Fibroblast of skin of left biceps (primary cell): ENCODE data around the gene HLA-DPA1.

Experiments used
- DNase-seq, 2 experiments: peaks; one replicate each; pipeline ENCODE4 v3.0.0-alpha.2; 2013; ENCODE audit warnings: low read depth in 2 of 2

The HLA-DPA1 gene

DNA sequence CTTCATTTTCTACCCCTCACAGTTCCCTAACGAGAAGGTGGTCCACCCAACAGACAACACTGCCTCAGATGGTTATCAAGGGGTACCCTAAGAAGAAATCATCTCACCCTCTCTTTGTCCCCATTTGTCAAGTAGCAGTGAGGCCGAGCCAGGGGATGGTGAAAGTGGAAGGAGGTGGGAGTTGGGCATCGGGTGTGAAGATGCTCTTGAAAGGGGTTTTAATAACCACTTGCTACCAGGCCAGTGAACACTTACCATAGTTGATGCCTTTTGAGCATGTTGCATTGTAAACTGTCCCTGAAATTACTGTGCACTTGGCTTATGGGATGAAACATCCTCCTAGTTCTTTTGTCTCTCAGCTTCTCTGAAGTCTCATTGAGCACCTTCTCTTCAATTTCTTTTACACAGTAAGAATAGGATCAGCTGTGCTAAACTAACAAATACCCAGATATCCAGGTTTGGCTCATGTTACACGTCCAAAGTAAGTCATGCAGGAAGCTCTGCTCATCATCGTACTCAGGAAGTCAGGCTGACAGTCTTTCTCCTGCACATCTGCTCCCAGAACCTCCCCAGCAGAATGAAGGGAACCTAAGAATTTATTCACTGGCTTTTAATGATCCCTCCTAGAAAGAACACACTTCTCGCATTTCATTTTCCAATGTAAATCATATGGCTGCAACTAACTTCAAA is 15.6 kb upstream of the HLA-DPA1 start:
- DNase-seq, result no peak

DNA sequence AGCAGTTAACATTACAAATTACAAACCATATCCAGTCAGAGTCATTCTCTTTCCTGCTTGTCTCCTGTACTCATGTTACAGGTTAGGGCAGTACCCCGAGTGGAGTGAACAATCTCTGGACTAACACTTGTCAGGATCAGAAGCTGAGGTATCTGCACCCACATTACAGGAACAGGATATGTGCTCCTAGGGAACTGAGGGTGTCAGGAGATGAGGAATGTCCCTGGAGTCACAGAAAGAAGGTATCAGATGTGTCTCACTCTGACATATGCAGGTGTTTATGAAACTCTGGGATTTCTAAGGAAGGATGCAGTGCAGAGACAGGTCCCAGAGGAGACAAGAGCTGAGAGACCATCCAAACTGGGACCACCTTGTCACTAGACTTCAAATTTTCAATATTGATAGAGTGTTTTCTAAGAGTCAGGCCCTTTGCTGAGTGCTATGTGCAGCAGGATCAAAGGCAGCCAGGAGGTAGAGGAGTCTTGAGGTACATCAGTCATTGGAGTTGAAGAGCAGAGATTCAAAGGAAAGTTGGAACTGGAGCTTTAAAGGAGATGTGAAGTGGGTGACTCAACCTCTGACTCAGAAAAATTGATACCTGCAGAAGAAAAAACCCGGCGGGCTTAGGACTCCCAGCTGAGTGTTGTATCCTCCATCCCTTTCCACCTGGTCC is 14.9 kb upstream of the HLA-DPA1 start:
- no peak for DNase-seq

DNA sequence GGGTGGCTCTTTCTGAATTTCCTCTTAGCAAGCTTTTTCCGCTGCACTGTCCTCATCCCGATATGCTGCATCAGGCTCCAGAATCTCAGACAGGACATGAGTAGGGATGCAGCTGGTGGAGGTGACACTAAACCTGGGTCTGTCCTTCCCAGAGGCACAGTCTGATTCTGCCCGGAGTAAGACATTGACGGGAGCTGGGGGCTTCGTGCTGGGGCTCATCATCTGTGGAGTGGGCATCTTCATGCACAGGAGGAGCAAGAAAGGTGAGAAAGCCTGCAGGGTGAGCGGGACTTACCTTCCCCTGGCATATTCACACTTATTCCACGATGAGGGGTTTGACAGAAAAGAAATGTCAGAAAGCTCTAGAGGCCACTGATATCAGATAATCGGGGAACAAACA is 12.2 kb upstream of the HLA-DPA1 start:
- no peak for DNase-seq

DNA sequence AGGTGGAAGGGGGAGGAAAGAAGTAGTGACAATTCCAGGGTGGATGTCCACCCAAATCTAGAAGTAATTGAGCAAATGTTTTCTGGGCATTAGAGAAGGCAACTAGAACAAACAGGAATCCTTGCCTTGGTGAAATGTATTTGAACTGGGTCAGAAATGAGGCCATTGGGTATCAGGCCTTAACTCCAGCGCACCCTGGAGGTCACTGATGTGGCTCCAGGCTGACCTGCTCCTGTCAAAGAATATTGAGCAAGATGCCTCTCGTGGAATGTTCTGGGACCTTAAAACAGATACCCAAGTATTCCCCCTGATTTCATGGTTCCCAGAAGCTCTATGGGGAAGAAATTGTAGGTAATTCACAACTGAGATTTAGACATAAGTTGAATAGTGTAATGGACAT is 9.3 kb upstream of the HLA-DPA1 start:
- DNase-seq, result no peak

DNA sequence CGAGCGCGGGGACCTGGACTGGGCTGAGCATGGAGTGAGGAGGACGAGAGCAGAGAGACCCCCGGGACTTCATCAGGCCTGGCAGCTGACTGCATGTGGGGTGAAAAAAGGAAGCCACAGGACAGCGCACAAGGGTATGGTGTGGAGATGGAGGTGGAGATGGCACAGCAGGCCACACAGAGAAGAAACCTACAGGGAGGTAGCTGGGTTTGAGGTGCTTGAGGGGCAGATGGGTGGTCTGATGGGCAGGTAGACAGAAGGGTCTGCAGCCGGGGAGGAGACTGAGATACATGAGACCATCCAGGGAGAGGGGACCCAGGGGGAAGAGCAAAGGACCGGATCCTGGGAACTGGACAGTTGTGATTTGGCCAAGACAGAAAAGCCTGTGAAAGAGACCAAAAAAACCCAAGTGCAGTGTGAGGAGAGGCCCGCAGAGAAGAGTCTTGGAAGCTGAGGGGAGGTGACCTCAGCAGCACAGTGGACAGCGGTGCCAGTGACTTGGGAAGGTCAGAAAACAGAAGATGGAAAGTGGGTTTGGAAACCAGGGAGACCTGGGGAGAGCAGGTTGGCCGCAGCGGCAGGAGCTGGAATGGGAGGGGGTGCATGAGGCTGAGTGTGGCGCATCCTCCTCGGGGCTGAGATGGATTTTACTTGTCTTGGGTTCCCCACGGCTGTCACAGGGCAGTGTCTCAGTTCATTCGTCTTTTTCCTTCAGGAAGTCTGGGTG is 7.8 kb upstream of the HLA-DPA1 start:
- no peak for DNase-seq

DNA sequence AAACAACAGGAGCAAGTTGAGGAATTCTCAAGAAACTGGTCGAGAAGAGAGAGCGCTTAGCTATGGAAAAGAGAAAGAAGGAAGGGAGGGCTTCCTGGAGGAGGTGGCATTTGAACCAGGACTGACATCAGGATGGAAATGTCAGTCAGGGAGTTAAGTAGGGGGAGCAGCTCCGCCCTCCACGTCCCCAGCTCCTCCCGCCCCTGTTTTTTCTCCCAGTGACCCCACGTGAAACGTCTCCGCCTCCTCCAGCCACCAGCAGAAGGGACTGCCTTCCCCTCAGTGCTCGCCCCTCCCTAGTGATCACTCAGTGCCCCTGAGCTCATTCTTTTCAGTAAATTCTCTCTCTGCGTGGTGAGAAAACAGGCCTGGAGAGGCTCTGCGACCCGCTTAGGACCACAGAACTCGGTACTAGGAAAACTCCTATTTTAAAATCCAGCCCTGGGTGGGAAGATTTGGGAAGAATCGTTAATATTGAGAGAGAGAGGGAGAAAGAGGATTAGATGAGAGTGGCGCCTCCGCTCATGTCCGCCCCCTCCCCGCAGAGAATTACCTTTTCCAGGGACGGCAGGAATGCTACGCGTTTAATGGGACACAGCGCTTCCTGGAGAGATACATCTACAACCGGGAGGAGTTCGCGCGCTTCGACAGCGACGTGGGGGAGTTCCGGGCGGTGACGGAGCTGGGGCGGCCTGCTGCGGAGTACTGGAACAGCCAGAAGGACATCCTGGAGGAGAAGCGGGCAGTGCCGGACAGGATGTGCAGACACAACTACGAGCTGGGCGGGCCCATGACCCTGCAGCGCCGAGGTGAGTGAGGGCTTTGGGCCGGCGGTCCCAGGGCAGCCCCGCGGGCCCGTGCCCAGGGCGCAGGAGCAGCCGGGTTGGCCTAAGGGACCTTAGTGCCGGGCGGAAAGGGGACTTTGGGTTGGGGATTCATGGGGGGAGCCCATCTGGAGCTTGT is 7.0 kb upstream of the HLA-DPA1 start:
- peak in 1 of 2 experiments; percentile 11 for DNase-seq

DNA sequence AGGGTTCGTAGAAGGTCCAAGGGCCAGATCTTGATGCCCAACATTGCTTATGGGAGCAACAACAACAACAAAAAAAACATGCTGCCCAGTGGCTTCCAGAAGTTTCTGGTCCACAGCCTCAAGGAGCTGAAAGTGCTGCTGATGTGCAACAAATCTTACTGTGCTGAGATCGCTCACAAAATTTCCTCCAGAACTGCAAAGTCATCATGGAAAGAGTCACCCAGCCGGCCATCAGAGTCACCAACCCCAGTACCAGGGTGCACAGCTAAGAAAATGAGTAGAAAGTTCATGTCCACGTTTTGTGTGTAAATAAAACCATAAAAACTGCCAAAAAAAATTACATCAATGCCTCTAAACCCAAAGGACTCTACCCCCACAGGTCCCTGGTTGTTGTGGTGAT is 6.1 kb upstream of the HLA-DPA1 start:
- DNase-seq, result no peak

DNA sequence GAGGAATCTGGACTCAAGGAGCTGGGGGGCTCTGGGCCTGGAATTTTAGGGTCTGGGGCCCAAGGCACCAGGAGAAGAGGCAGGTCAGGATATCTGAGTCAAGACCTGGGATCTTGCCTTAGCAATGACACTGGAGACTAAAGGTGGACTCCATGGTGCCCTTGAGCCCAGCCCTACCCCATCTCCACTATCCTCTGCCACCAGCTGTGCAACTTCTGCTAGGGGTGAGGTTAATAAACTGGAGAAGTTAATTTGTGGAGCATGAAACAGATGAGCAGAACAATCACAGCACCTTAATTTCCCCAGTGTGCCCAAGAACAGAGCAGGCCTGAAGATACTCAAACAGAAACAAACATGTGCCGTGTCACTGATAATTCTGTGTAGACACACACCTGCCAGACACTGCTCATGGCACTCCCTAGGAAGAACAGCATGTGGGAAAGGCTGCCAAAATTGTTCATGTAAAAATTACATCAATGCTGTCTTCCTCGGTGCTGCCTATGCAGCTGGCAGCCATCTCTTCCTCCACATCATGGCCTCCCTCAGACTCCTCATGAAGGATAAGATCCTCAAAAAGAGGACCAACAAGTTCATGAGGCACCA is 5.6 kb upstream of the HLA-DPA1 start:
- no peak for DNase-seq

DNA sequence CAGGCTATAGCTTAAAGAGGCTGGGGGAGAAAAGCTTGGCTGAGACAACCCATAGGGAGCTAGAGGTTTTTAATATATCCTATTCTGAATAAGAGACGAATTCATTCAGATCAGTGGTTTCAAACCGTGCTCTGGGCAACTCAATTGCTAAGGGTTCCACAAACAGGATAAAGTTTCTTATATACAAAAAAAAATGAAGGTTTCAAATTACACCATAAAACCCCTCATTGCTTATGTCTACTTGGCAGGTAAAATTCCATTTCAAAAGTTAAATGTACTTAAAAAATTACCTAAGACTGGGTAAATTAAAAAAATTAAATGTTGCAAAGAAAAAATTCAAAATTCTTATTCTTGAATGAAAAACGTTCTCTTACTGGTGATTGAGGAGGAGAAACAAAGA is 5.0 kb upstream of the HLA-DPA1 start:
- DNase-seq, result no peak

DNA sequence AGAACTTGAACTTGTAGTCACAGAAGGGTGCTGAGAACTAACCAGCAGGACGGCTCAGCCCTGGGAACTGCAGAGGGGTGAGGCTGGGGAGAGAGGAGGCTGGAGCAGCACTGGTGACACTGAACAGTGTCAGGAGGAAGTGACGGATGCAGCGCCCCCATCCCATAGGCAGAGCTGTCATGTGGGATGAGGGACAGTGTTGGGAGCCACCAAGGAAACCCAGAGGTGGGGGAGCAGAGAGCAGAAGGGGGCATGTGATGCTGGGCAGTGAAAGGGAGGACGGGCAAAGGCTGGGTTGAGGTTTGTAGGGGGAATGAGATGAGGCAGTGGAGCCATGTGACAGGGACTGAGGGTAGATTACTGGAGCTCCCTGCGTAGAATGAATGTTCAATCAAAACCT is 4.5 kb upstream of the HLA-DPA1 start:
- DNase-seq, result no peak

DNA sequence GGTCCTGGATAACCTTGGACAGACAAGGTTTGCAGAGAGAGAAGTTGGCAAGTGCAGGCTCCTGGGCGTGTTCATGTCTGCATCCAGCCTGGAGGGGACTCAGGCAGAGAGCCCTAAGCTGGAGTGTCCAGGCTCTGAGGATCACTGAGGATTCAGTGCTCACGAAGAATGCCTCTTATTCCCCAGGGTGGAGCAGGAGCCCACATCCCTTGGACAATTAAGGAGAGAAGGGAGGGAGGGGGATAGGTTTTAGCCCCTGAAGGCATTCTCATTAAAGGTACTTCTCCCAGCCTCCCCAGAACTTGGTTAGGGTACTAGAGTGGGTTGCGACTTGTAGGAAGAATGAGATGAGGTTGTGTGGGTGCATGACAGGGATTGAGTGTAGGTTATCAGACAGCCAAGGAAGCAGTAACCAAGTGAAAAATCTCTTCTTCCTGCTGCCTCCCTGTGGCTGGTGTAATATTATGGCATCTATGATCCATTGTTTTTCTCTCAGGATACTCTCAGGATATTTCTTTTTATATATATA is 3.0 kb upstream of the HLA-DPA1 start:
- no peak for DNase-seq

DNA sequence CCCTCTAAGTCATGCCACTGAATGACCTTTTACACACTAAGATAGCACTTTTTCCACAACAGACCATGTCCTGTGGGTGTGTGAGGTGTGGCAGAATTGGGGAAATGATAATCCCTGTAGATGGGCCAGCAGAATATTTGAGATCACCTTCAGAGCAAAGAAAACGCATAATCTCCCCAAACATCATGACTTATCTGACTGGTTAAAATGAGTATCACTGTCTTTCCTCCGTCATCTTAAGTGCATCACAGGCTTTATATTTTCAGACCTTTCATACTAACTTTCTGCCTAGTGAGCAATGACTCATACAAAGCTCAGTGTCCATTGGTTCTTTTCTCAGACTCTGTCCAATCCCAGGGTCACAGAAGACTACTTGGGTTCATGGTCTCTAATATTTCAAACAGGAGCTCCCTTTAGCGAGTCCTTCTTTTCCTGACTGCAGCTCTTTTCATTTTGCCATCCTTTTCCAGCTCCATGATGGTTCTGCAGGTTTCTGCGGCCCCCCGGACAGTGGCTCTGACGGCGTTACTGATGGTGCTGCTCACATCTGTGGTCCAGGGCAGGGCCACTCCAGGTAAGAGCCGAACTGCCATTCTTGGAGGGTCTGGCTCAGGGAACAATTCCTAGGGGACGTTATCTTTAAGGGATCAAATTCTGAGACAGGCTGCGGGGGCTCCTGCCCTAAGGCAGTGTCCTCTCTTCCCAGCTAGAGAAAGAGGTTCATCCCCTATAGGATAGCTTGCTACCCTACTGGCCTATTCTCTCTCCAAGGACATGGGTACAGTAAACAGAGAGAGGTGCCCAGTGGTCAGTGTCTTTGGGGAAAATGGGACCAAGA is 2.3 kb upstream of the HLA-DPA1 start, which contains the start of gene HLA-DPB1:
Gene HLA-DPB1, plus strand, starts transcription at position 423 of the 838 bp plus-strand sequence. Its CDS starts 52 bp downstream, at position 475.
- no peak for DNase-seq

DNA sequence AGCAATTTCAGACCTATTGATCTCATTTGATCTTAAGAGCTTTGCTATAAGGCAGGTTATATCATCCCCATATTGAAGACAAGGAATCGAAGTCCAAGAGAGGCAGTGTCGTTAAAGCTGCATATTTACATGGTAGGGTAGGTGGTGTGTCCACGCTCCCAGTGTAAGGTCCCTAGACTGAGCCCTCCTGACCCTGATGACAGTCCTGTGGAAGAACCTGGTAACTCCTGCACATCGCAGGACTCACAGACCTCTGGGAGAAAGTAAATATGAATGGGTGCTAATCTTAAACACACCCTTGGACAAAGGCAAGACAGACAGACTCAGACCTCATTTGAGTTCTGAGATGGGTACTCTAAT is 1.7 kb upstream of the HLA-DPA1 start:
- DNase-seq, result no peak

DNA sequence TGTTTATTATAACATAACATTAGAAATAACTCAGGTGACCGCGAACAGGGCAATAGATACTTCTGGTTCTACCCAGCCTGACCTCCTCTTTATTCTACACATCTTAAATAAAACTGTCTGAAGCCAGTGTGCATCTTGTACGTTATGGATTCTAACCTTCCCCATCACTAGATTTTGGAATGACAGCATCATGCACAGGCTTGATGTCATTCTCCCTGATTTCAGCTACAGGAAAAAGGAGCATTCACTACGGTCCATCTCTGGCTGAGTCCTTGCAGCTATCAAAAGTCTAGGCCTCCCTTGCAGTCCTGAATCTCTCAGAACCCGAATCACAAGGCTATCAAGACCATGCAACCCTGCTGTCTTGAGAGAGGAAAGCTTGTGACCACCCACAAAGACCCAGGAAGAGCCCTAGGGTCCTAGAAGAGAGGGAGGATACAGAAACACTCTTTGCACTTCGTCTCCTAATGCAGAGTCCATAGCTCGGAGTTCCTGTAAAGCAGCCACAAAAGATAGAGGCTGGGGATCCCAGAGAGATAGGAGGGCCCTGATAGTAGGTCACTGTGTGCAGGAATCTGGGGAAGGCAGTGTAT is 845 bp downstream of the HLA-DPA1 start:
- DNase-seq, result no peak

DNA sequence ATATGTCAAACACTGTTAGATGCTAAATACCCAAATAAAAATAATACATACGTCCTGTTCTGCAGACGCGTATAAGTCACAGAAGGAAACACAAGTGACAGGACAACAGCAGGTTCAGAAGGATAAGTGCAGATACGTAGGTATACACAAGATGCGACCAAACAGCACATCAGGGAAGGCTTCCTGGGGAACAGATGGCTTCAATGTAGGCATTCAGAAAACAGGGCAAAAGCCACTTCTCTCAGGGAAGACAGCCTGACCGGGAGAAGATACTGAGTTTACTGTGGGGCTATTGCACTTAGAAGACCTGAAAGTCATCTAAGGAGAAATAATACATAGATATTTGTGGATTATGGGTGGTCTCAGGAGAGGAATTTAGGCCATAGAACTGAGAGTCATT is 1.9 kb downstream of the HLA-DPA1 start:
- no peak for DNase-seq

DNA sequence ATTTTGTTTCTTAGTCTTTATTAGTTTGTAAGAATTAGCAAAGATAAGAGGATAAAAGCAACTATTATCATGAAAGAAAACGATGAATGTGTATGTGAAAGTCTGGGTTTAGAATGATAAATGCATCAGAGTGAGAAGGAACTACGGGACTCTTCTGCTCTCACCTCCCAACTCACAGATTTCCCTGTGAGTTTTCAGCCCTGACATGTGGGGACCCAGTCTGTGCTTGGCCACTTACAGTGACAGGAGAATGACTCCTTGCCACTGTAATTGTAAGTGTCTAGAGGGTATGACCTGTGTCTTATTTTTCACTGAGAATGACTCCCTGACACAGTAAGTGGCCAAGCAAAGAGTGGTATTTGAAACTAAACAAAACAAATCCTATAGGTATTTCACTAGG is 2.5 kb downstream of the HLA-DPA1 start:
- no peak for DNase-seq

DNA sequence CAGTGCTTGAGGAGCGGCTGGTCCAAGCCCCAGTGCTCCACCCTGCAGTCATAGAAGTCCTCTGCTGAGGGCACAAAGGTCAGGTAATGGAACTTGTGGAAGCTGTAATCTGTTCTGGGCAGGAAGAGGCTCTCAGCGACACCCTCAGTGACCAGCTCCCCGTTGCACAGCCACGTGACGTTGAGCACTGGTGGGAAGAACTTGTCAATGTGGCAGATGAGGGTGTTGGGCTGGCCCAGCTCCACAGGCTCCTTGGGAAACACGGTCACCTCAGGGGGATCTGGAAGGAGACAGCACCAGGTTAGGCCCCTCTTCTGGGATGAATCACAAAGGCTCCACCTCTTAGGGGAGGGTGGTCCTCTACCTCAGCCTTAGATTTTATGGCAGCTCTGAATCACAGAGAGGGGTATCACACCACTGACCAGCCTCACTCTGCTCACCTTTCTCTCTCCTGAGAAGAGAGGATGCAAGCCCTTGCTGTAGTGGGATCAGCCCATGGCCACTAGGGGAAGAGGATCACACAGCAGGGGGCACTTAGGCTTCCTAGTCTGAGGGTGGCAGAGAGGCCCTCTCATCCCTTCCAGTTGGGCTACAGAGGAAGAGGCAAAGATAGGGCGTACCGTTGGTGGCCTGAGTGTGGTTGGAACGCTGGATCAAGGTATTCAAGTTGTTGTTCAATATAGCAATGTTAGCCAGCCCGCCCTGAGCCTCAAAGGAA is 4.3 kb downstream of the HLA-DPA1 start:
- DNase-seq, result no peak

DNA sequence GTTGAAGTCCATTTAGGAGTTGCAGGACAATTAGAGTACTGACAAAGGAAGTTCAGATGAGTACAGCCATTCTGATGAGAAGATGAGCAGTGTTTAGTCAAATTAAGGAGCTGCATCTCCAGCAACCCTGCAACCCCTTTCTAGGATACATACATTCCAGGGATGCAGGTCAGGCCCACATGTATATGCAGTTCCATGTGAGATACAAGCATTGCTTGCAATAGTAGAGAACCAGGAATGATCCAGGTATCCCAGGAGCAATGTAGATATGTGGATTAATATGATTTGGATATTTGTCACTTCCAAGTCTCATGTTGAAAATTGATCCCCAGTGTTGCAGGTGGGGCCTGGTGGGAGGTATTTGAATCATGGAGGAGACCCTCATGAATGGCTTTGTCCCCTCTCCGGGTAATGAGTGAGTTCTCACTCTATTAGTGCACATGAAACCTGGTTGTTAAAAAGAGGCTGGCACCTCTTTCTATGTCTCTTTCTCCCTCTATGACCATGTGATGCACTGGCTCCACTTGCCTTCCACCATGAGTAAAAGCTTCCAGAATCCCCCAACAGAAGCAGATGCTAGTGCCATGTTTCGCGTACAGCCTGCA is 6.4 kb downstream of the HLA-DPA1 start:
- DNase-seq, result no peak

DNA sequence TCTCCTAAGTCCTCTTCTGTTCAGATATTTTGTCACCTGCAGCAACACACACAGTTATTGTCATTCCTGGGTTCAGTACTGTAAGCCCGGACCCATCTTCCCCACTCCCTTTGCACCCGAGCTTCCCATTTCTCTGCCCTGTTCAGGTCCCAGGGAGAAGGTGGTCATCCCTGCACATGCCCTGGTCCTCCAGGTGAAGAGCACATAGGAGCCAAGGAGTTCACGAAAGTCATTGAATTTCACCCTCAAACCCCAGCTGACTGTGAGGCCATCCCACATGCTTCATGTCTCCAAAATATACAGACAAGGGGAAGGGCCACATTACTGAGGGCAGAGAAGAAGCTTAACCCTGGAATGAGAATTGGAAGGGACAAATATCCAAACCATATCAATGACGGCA is 8.1 kb downstream of the HLA-DPA1 start:
- DNase-seq, result no peak
